Measurements from ENCODE around the gene SETD5.

DNA sequence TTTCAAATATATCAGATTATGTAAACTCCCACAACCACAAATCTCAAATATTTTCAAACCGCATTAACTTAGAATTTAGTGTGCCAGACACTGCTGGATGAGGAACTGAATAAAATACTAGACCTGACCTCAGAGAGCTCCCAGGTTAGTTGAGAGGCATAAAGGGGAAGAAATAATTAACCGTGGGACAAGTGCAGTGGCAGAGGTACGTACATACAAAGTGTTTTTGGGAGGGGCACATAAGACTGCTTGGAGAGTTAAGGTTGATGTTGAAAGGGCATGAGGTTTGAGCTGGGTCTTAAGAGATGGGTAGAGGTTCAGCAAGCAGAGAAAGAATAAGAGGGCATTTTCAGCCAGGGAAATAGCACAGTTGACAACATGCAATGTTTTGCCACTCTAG, 17.4 kb upstream of the SETD5 start:
- TF ChIP-seq, protein P1, sequence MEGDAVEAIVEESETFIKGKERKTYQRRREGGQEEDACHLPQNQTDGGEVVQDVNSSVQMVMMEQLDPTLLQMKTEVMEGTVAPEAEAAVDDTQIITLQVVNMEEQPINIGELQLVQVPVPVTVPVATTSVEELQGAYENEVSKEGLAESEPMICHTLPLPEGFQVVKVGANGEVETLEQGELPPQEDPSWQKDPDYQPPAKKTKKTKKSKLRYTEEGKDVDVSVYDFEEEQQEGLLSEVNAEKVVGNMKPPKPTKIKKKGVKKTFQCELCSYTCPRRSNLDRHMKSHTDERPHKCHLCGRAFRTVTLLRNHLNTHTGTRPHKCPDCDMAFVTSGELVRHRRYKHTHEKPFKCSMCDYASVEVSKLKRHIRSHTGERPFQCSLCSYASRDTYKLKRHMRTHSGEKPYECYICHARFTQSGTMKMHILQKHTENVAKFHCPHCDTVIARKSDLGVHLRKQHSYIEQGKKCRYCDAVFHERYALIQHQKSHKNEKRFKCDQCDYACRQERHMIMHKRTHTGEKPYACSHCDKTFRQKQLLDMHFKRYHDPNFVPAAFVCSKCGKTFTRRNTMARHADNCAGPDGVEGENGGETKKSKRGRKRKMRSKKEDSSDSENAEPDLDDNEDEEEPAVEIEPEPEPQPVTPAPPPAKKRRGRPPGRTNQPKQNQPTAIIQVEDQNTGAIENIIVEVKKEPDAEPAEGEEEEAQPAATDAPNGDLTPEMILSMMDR (IDR thresholded peaks at IDR 0.05): no peak
- TF ChIP-seq POLR2A (IDR thresholded peaks at IDR 0.05): no peak
